Measurements from ENCODE around the gene ZFP36. TPM values are rescaled to one million over a fixed set of nuclear protein-coding genes. Genes with fewer than 3 reads are reported as not detected.

ZFP36 gene
- total RNA-seq, 2 donors from 2014 or later, result 107 to 202 TPM

DNA sequence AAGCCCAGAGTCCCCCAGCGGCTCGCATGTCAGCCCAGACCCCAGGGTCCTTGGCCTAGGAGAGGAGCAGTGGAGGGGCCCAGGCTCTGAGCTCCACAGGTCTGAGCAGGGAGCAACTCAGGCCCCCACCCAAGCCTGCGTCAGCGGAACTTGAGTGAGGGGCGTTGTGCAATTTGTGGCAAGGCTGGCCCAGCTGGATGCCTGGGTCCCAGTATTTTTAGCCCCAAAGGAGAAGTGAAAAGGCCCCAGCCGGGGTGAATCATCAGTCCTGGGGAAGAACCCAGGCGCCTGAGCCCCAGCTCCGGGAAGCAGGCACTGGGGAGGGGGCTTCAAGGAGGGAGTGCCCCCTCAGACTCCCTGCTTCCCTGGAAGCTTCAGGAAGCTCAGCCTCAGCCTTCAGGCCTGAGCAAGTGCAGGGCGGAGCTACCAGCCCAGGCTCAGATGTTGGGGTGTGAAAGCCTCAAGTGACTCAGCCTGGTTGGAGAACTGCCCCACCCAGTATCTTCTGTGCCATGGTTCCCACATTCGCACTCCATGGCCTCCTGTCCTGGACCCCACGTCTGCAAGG, 8.3 kb upstream of the ZFP36 start:
- Histone ChIP-seq H3K27ac (peak overlapping the region; percentile 83 to 85), H3K9me3 (no peaks in the 10 kb centered on the region), H3K4me3 (no peak overlapping the region), H3K27me3 (no peaks in the 10 kb centered on the region), H3K36me3 (peaks cover 9% of the 10 kb centered on the region), H3K4me1 (peaks cover 0 to 48% of the 10 kb centered on the region in 2 donors)
- TF ChIP-seq CTCF (IDR thresholded peaks at IDR 0.05), result no peak
- DNase-seq (ENCODE audit: low spot score), result peak; percentile 91

- peak overlapping the region; percentile 83 to 85 for H3K27ac ChIP-seq
- TF ChIP-seq CTCF (IDR thresholded peaks at IDR 0.05), result no peak
- no peaks in the 10 kb centered on the region for H3K36me3 ChIP-seq
- H3K4me1 ChIP-seq, result peaks cover 0 to 56% of the 10 kb centered on the region in 2 donors
- no peak overlapping the region for H3K4me3 ChIP-seq
- DNase-seq (ENCODE audit: low spot score), result no peak
- H3K9me3 ChIP-seq, result no peaks in the 10 kb centered on the region
- no peaks in the 10 kb centered on the region for H3K27me3 ChIP-seq
These were observed 7.0 kb upstream of the ZFP36 start for GRCh38 chr19:39399668-39400050.

GRCh38 chr19:39400061-39400460, 6.6 kb upstream of the ZFP36 start:
- Histone ChIP-seq H3K36me3 (no peaks in the 10 kb centered on the region), H3K4me3 (no peak overlapping the region), H3K27ac (peak overlapping the region in 1 of 2 donors; percentile 83), H3K9me3 (no peaks in the 10 kb centered on the region), H3K4me1 (peaks cover 0 to 59% of the 10 kb centered on the region in 2 donors), H3K27me3 (no peaks in the 10 kb centered on the region)
- no peak for TF ChIP-seq CTCF (IDR thresholded peaks at IDR 0.05)
- DNase-seq (ENCODE audit: low spot score), result no peak

GRCh38 chr19:39401070-39401548, 5.5 kb upstream of the ZFP36 start:
- no peaks in the 10 kb centered on the region for H3K36me3 ChIP-seq
- H3K4me1 ChIP-seq, result peaks cover 0 to 69% of the 10 kb centered on the region in 2 donors
- H3K9me3 ChIP-seq, result no peaks in the 10 kb centered on the region
- peak overlapping the region; percentile 99 to 100 for H3K27ac ChIP-seq
- no peak for DNase-seq (ENCODE audit: low spot score)
- no peak overlapping the region for H3K4me3 ChIP-seq
- TF ChIP-seq CTCF (IDR thresholded peaks at IDR 0.05), result no peak
- no peaks in the 10 kb centered on the region for H3K27me3 ChIP-seq

DNA sequence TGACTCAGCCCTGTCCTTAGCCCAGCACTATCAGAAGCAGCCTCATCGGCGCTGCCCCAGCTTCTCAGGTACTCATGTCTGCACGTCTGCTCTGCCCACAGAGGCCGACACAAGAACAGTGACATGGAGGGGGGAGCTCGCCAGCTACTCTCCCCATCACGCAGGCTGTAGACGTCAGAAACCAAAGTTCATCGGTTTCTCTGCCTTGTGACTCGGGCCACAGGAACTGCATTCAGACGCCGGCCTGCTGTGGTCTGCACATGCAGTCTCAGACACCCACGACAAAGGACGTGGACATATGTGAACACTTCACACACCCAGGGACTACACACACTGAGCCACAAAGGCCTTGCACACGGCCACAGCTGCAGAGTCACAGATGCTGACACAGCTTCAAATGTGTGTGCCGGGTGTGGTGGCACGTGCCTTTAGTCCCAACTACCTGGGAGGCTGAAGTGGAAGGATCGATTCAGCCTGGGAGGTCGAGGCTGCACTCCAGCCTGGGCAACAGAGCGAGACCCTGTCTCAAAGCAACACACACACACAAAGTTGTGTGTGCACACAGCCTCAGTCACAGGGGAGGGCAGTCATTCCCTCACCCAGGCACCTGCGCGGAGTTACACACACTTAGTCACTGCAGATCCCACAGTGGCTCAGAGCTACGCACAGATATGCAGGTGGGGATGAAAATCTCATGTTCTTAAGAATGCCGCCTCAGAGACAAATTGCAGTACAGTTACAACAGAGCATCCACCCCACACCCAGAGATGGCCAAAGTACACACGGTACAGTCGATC, 4.9 kb upstream of the ZFP36 start:
- no peak for TF ChIP-seq CTCF (IDR thresholded peaks at IDR 0.05)
- Histone ChIP-seq H3K27me3 (no peaks in the 10 kb centered on the region), H3K27ac (peak overlapping the region; percentile 99 to 100)

More for the DNA sequence above, 4.9 kb upstream of the ZFP36 start:
- peak; percentile 83 for DNase-seq (ENCODE audit: low spot score)
- no peaks in the 10 kb centered on the region for H3K36me3 ChIP-seq
- H3K4me1 ChIP-seq, result peaks cover 0 to 71% of the 10 kb centered on the region in 2 donors
- peak overlapping the region in 1 of 2 donors; percentile 64 for H3K4me3 ChIP-seq
- no peaks in the 10 kb centered on the region for H3K9me3 ChIP-seq

All from right atrium auricular region (tissue), 2 donors.